ENCODE measurements around the gene CACNA1C.

DNA sequence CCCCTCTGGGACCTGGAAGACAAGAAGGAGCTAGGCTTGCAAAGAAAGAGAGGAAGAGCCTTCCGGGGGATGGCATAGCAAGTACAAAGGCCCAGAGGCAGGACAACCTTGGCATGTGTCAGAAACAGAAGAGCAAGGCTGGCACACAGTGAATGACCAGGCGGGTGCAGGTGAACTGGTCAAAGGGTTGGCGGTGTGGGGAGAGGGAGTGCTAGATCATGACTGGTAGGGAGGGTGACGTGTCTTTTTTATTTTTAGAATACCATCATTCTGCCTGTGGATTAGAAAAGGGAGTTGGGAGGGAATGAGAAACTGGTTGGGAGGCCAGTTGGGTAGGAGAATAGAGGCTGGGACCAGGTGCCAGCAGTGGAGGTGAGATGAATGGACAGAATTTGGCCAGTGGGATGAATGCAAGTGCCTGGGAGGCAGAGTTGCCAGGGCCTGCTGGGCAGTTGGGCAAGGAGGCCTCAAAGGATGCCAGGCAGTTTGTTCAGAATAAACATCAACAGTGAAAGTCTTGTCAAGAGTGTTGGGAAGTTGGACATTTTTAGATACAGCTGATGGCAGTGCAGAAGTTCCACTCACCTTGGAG, 168.3 kb downstream of the CACNA1C start:
- TF ChIP-seq, protein P1, sequence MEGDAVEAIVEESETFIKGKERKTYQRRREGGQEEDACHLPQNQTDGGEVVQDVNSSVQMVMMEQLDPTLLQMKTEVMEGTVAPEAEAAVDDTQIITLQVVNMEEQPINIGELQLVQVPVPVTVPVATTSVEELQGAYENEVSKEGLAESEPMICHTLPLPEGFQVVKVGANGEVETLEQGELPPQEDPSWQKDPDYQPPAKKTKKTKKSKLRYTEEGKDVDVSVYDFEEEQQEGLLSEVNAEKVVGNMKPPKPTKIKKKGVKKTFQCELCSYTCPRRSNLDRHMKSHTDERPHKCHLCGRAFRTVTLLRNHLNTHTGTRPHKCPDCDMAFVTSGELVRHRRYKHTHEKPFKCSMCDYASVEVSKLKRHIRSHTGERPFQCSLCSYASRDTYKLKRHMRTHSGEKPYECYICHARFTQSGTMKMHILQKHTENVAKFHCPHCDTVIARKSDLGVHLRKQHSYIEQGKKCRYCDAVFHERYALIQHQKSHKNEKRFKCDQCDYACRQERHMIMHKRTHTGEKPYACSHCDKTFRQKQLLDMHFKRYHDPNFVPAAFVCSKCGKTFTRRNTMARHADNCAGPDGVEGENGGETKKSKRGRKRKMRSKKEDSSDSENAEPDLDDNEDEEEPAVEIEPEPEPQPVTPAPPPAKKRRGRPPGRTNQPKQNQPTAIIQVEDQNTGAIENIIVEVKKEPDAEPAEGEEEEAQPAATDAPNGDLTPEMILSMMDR (IDR thresholded peaks at IDR 0.05): no peak
- TF ChIP-seq POLR2A (IDR thresholded peaks at IDR 0.05): no peak

All from esophagus squamous epithelium (tissue), 4 donors.